PC-9 (cell line): ENCODE results near the gene KIF16B. TPM values are rescaled to one million over a fixed set of nuclear protein-coding genes. Genes with fewer than 3 reads are reported as not detected.

Experiments used
- BruUV-seq: library from RNA; stranded (reverse); fragments of 400-500 nt; replicated peaks from 2 replicates; lab custom pipeline; 2021; lab: Mats Ljungman, UMichigan
- CTCF ChIA-PET: fragments of 300-600 bp; sonication (Branson Sonifier 250); formaldehyde crosslinking; loops from one replicate; lab custom pipeline; 2022; ENCODE audit warnings: antibody characterized with exemption; lab: Charles Lee
- POLR2A ChIA-PET: fragments of 300-600 bp; sonication (Branson Sonifier 250); formaldehyde crosslinking; loops from one replicate; lab custom pipeline; 2022; ENCODE audit warnings: antibody characterized with exemption; ENCODE audit not compliant: unreplicated experiment; lab: Charles Lee
- DNase-seq, 2 experiments: peaks; one replicate each; pipeline versions ENCODE4 v3.0.0 to v3.0.0-alpha.2; 2015 to 2022; ENCODE audit warnings: mixed read lengths in 1 of 2
- H2AFZ ChIP-seq: fragments of 200-600 bp; sonication (generic); 2 replicates; pipeline ENCODE4 v1.8.1; 2017; ENCODE audit warnings: antibody characterized with exemption
- H3F3A ChIP-seq: fragments of 200-600 bp; sonication (generic); 2 replicates; pipeline ENCODE4 v1.8.1; 2017; ENCODE audit warnings: antibody characterized with exemption, mild to moderate bottlenecking, low read depth; ENCODE audit not compliant: insufficient read depth
- H3K27ac ChIP-seq: fragments of 200-600 bp; sonication (generic); 2 replicates; pipeline ENCODE4 v1.6.1; 2016; ENCODE audit warnings: mixed run types
- H3K27me3 ChIP-seq: fragments of 200-600 bp; sonication (generic); 2 replicates; pipeline ENCODE4 v1.6.1; 2016; ENCODE audit warnings: low read depth, mixed run types; ENCODE audit not compliant: insufficient read depth
- H3K36me3 ChIP-seq: fragments of 200-600 bp; sonication (generic); 2 replicates; pipeline ENCODE4 v1.6.1; 2016; ENCODE audit warnings: low read depth, mixed run types
- H3K4me1 ChIP-seq: fragments of 200-600 bp; sonication (generic); replicated peaks from 2 replicates; pipeline ENCODE4 v1.6.1; 2016; ENCODE audit warnings: mixed run types; ENCODE audit not compliant: insufficient read depth
- H3K4me2 ChIP-seq: fragments of 200-600 bp; sonication (generic); 2 replicates; pipeline ENCODE4 v1.6.1; 2017; ENCODE audit warnings: mixed run types
- H3K4me3 ChIP-seq: fragments of 200-600 bp; sonication (generic); 2 replicates; pipeline ENCODE4 v1.6.1; 2016; ENCODE audit warnings: mixed run types
- H3K79me2 ChIP-seq: fragments of 200-600 bp; sonication (generic); 2 replicates; pipeline ENCODE4 v1.6.1; 2017; ENCODE audit warnings: low read depth, mixed run types
- H3K9me2 ChIP-seq: fragments of 200-600 bp; sonication (generic); 2 replicates; pipeline ENCODE4 v1.8.1; 2017; ENCODE audit warnings: mild to moderate bottlenecking; ENCODE audit not compliant: insufficient read depth
- H3K9me3 ChIP-seq: fragments of 200-600 bp; sonication (generic); 2 replicates; pipeline ENCODE4 v1.8.1; 2016; ENCODE audit warnings: low read depth; ENCODE audit not compliant: insufficient read depth
- H4K20me1 ChIP-seq: fragments of 200-600 bp; sonication (generic); 2 replicates; pipeline ENCODE4 v1.8.1; 2017; ENCODE audit not compliant: insufficient read depth
- CTCF ChIP-seq: fragments of 200-600 bp; sonication (generic); conservative IDR thresholded peaks from 2 replicates; pipeline ENCODE4 v1.6.1; 2017; ENCODE audit warnings: mixed run types, antibody characterized with exemption, mild to moderate bottlenecking, moderate library complexity
- EZH2 ChIP-seq: fragments of 200-600 bp; sonication (generic); IDR thresholded peaks from 2 replicates; pipeline ENCODE4 v1.8.0; 2017; ENCODE audit warnings: antibody characterized with exemption, low read depth
- intact Hi-C: fragments of 100-400 bp; cut with micrococcal nuclease; formaldehyde crosslinking; loops from one replicate; pipeline ENCODE4 v1.10.0; 2022; ENCODE audit not compliant: unreplicated experiment
- total RNA-seq: library from RNA; stranded (reverse); gene quantifications from 2 replicates; pipeline ENCODE4 v1.2.3, GENCODE V29; 2021

KIF16B gene
- total RNA-seq, 1 experiment from 2014 or later: 17.6 TPM

GRCh38 chr20:16590041-16590633, 16.9 kb upstream of the KIF16B start:
- no peaks in the 10 kb centered on the region for H3K4me1 ChIP-seq
- no peak overlapping the region for H3K4me2 ChIP-seq
- no peaks in the 10 kb centered on the region for H4K20me1 ChIP-seq
- POLR2A ChIA-PET: no interaction called here
- no peak overlapping the region for H3K27ac ChIP-seq
- no peaks in the 10 kb centered on the region for H3K9me3 ChIP-seq
- TF ChIP-seq EZH2 (no peak), CTCF (no peak)
- H3K79me2 ChIP-seq: no peaks in the 10 kb centered on the region
- CTCF ChIA-PET: no interaction called here
- no peaks in the 10 kb centered on the region for H3K9me2 ChIP-seq
- intact Hi-C loops: no loop called here
- H3K4me3 ChIP-seq: no peak overlapping the region
- H3F3A ChIP-seq: no peaks in the 10 kb centered on the region
- no peak overlapping the region for H2AFZ ChIP-seq
- H3K36me3 ChIP-seq: no peaks in the 10 kb centered on the region
- no peak for DNase-seq
- H3K27me3 ChIP-seq: no peaks in the 10 kb centered on the region; the same call in none of the 2 replicates
- no TSS peak for BruUV-seq

GRCh38 chr20:16589623-16590022, 16.4 kb upstream of the KIF16B start:
- H3F3A ChIP-seq: no peaks in the 10 kb centered on the region
- H3K4me1 ChIP-seq: no peaks in the 10 kb centered on the region
- POLR2A ChIA-PET: no interaction called here
- no peaks in the 10 kb centered on the region for H3K9me3 ChIP-seq
- no TSS peak for BruUV-seq
- H2AFZ ChIP-seq: no peak overlapping the region
- no peaks in the 10 kb centered on the region for H3K79me2 ChIP-seq
- intact Hi-C loops: no loop called here
- H3K4me3 ChIP-seq: no peak overlapping the region
- no peak overlapping the region for H3K4me2 ChIP-seq
- TF ChIP-seq EZH2 (no peak), CTCF (no peak)
- H4K20me1 ChIP-seq: no peaks in the 10 kb centered on the region
- H3K36me3 ChIP-seq: no peaks in the 10 kb centered on the region
- no peaks in the 10 kb centered on the region; the same call in none of the 2 replicates for H3K27me3 ChIP-seq
- CTCF ChIA-PET: no interaction called here
- no peak for DNase-seq
- H3K9me2 ChIP-seq: no peaks in the 10 kb centered on the region
- no peak overlapping the region for H3K27ac ChIP-seq

- no peak for DNase-seq
- CTCF ChIA-PET: interaction anchor here (0.6 kb wide), 1 partner anchor 111 kb away, joined by 3 read pairs; no protein-coding TSS in a partner anchor
Measured at GRCh38 chr20:16588241-16588640, 15.0 kb upstream of the KIF16B start.

More at GRCh38 chr20:16588241-16588640, 15.0 kb upstream of the KIF16B start:
- Histone ChIP-seq H3K36me3 (no peaks in the 10 kb centered on the region), H3K4me2 (no peak overlapping the region), H3K4me1 (no peaks in the 10 kb centered on the region), H3K27me3 (no peaks in the 10 kb centered on the region; the same call in 1 of the 2 replicates), H3K4me3 (no peak overlapping the region), H2AFZ (no peak overlapping the region), H3F3A (no peaks in the 10 kb centered on the region), H4K20me1 (no peaks in the 10 kb centered on the region), H3K27ac (no peak overlapping the region), H3K9me3 (no peaks in the 10 kb centered on the region), H3K79me2 (no peaks in the 10 kb centered on the region), H3K9me2 (no peaks in the 10 kb centered on the region)
- intact Hi-C loops: no loop called here
- TF ChIP-seq EZH2: no peak
- no peak for TF ChIP-seq CTCF
- no TSS peak for BruUV-seq
- POLR2A ChIA-PET: no interaction called here
